Mucosa of descending colon (tissue), 3 donors: ENCODE data around the gene MPRIP. TPM values are rescaled to one million over a fixed set of nuclear protein-coding genes. Genes with fewer than 3 reads are reported as not detected.

Experiments
- ATAC-seq: fragments of 200-7000 bp; cut with Tn5 transposase; one replicate; pipeline ENCODE4 v1.9.1; 2020; ENCODE audit warnings: mild to moderate bottlenecking, moderate library complexity
- DNase-seq, 3 donors: peaks; one replicate each; pipeline ENCODE4 v3.0.0-alpha.2; 2020
- H3K36me3 ChIP-seq: fragments of 200-600 bp; one replicate; pipeline ENCODE4 v1.8.0; 2021; ENCODE audit warnings: low read depth, mild to moderate bottlenecking
- H3K4me1 ChIP-seq: fragments of 200-600 bp; one replicate; pipeline ENCODE4 v1.8.0; 2021; ENCODE audit warnings: low read depth, mild to moderate bottlenecking
- H3K4me3 ChIP-seq: fragments of 200-600 bp; one replicate; pipeline ENCODE4 v1.8.0; 2021; ENCODE audit warnings: mild to moderate bottlenecking
- H3K9me3 ChIP-seq: fragments of 200-600 bp; one replicate; pipeline ENCODE4 v1.8.0; 2021; ENCODE audit warnings: mild to moderate bottlenecking
- intact Hi-C, 2 donors: fragments of 100-400 bp; cut with DNase I in 1 of 2; cut with micrococcal nuclease in 1 of 2; formaldehyde crosslinking; loops; one replicate each; pipeline versions ENCODE4 v1.11.0 to v1.11.1; 2022; cut with DNase I, micrococcal nuclease
- total RNA-seq, 3 donors: library from RNA; stranded (reverse); fragmentation: NEBNext Ultra II Directional in 2 of 3; extraction: Animal tissue kit (Norgen Biotek cat#: 25700) in 2 of 3; gene quantifications; one replicate each; pipeline versions ENCODE4 v1.2.1 to v1.2.4, GENCODE V29; 2021 to 2023
- TF ChIP-seq, protein P1 (sequence below): fragments of 200-600 bp; IDR thresholded peaks from one replicate; pipeline ENCODE4 v1.8.0; 2022; ENCODE audit warnings: antibody characterized with exemption, mild to moderate bottlenecking
- donor health status: DM: no; HTN: no; CAD: no; lungs with moderate emphysema.
- donor health status: DM: no; HTN: no; CAD: no.
- donor health status: DM: no; HTN: yes; CAD: no.

MPRIP gene
- total RNA-seq, 3 donors from 2014 or later = 150 to 249 (median 231) TPM

DNA sequence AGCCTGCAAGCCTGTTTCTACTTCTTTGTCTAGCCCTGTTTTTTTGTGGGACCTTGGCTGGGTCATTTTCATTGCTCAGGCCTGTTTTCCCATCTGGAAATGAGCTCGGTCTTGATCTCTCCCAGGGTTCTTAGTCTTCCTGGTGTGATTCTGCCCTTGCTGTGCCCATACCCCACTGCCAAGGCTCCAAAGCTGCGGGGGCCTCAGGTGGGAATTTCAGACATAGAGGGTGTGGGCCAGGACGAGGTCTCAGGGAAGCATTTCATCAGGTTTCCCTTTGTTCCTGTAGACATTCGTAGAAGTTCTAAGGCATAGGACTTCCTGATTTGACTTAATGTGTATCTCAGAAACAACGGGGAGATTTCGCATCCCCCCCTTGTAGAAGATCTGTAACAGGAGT, 5.8 kb downstream of the MPRIP start:
- Histone ChIP-seq H3K4me3 (no peak overlapping the region), H3K4me1 (peaks cover 44% of the 10 kb centered on the region), H3K36me3 (no peaks in the 10 kb centered on the region), H3K9me3 (no peaks in the 10 kb centered on the region)
- TF ChIP-seq, protein P1, sequence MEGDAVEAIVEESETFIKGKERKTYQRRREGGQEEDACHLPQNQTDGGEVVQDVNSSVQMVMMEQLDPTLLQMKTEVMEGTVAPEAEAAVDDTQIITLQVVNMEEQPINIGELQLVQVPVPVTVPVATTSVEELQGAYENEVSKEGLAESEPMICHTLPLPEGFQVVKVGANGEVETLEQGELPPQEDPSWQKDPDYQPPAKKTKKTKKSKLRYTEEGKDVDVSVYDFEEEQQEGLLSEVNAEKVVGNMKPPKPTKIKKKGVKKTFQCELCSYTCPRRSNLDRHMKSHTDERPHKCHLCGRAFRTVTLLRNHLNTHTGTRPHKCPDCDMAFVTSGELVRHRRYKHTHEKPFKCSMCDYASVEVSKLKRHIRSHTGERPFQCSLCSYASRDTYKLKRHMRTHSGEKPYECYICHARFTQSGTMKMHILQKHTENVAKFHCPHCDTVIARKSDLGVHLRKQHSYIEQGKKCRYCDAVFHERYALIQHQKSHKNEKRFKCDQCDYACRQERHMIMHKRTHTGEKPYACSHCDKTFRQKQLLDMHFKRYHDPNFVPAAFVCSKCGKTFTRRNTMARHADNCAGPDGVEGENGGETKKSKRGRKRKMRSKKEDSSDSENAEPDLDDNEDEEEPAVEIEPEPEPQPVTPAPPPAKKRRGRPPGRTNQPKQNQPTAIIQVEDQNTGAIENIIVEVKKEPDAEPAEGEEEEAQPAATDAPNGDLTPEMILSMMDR = no peak
- DNase-seq = no peak
- intact Hi-C loops = no loop called here
- ATAC-seq = no peak

DNA sequence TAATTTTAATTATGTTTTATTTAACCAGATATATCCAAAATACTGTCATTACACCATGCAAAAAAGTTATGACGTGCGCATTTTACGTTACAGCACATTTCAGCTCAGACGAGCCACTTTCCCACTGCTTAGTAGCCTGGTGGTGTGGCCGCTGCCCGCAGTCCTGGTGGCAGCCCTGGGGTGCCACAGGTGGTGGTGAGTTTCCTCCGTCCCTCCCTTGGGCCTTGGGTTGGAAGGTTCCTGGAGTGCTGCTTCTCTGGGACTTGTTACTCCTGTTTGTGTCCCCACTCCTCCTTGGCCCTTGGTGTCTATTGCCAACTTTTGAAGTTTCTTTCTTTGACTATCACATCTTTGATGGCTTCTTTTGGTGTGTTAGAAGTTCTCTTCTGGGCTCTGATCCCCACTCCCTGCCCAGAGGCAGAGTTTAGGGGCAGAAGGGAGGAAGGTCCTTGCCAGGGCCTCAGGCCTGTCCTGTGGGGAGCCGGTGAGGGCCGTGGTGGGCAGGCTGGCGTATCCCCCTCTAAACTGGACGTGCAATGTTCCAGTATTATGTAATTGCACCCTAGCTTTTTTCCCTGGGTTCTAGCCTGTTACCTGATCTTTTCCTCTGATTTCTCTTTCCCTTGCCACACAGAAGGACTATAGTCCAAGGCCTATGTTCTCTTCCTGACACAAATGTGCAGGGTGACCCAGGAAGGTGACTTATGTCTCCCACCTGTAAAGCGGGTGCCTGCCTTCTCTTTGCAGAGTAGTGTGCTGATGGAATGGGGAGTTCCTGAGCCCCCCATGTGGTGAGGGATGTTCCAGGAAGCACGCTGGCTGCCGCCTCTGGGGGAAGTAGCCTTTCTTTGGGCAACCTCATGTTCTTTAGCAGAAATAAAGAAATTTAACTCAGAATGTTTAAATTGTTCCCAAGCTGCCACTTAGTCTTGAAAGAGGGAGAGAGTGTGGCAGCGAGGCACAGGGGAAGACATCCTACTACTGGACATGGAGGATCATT, 8.4 kb downstream of the MPRIP start:
- ATAC-seq (no peak), DNase-seq (no peak)
- H3K9me3 ChIP-seq = no peaks in the 10 kb centered on the region
- TF ChIP-seq, protein P1 = no peak
- H3K36me3 ChIP-seq = no peaks in the 10 kb centered on the region
- peaks cover 27% of the 10 kb centered on the region for H3K4me1 ChIP-seq
- no peak overlapping the region for H3K4me3 ChIP-seq
- intact Hi-C loops = no loop called here

- no peaks in the 10 kb centered on the region for H3K36me3 ChIP-seq
- TF ChIP-seq, protein P1 = no peak
- DNase-seq = no peak
- intact Hi-C loops = no loop called here
- no peak overlapping the region for H3K4me3 ChIP-seq
- no peaks in the 10 kb centered on the region for H3K9me3 ChIP-seq
- ATAC-seq = no peak
- H3K4me1 ChIP-seq = peaks cover 29% of the 10 kb centered on the region
These were observed 9.1 kb downstream of the MPRIP start for GRCh38 chr17:17051380-17051779.

- no peaks in the 10 kb centered on the region for H3K9me3 ChIP-seq
- DNase-seq (peak in 2 of 3 donors; percentile 59 to 66), ATAC-seq (peak; percentile 82)
- TF ChIP-seq, protein P1 = no peak
- no peaks in the 10 kb centered on the region for H3K36me3 ChIP-seq
- no peak overlapping the region for H3K4me3 ChIP-seq
- H3K4me1 ChIP-seq = peaks cover 29% of the 10 kb centered on the region
- intact Hi-C loops = no loop called here
These were observed 9.7 kb downstream of the MPRIP start for GRCh38 chr17:17051791-17052461.

GRCh38 chr17:17052462-17053221, 10.4 kb downstream of the MPRIP start:
- Histone ChIP-seq H3K4me1 (peaks cover 29% of the 10 kb centered on the region), H3K4me3 (no peak overlapping the region)

More at GRCh38 chr17:17052462-17053221, 10.4 kb downstream of the MPRIP start:
- Histone ChIP-seq H3K36me3 (no peaks in the 10 kb centered on the region), H3K9me3 (no peaks in the 10 kb centered on the region)
- TF ChIP-seq, protein P1 = no peak
- ATAC-seq = peak; percentile 71
- intact Hi-C loops = no loop called here
- DNase-seq = peak in 2 of 3 donors; percentile 39 to 59
